ENCODE results near the gene CBLC.

DNA sequence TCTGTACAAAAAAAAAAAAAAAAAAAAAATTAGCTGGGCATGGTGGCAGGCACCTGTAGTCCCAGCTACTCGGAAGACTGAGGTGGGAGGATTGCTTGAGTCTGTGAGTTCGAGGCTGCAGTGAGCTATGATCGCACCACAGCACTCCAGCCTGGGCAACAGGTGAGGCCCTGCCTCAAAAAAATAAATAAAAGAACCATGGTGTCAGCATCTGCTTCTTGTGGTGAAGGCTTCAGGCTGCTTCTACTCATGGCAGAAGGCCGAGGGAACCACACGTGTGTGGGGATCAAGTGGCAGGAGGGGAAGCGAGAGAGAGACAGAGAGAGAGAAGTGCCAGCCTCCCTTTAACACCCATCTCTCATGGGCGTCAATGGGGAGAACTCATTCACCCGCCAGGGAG is 15.7 kb upstream of the CBLC start:
- TF ChIP-seq GATA2 (IDR thresholded peaks at IDR 0.05; ENCODE audit: low read depth, low read length) (no peak), GATA3 (IDR thresholded peaks at IDR 0.05; ENCODE audit: low read depth, low read length) (no peak)

Data from SH-SY5Y (cell line).